Neural progenitor cell (in vitro differentiated cells): ENCODE data around the gene COX10.

Experiments used
- CTCF ChIP-seq: fragments of 200-600 bp; sonication (generic); IDR thresholded peaks from 2 replicates; pipeline ENCODE4 v1.5.1; 2017; ENCODE audit warnings: antibody characterized with exemption, mild to moderate bottlenecking
- EZH2 ChIP-seq: fragments of 200-600 bp; sonication (generic); IDR thresholded peaks from 2 replicates; pipeline ENCODE4 v1.6.1; 2017; ENCODE audit warnings: antibody characterized with exemption, mild to moderate bottlenecking, moderate library complexity

- TF ChIP-seq EZH2 (no peak), CTCF (no peak)
These were observed 55.5 kb downstream of the COX10 start for GRCh38 chr17:14124854-14125253.
